Ishikawa (cell line): ENCODE results near the gene TMEM253.

Experiments used
- CREB1 ChIP-seq: IDR thresholded peaks from 2 replicates; pipeline ENCODE4 v1.6.1; 2012; ENCODE audit warnings: low read depth
- EGR1 ChIP-seq: IDR thresholded peaks from 2 replicates; pipeline ENCODE4 v1.6.1; 2012
- EP300 ChIP-seq: IDR thresholded peaks from 2 replicates; pipeline ENCODE4 v1.6.1; 2012; ENCODE audit warnings: borderline replicate concordance
- FOXM1 ChIP-seq: IDR thresholded peaks from 2 replicates; pipeline ENCODE4 v1.6.1; 2012; ENCODE audit warnings: low read depth, borderline replicate concordance
- NFIC ChIP-seq: IDR thresholded peaks from 2 replicates; pipeline ENCODE4 v1.6.1; 2012
- RAD21 ChIP-seq: IDR thresholded peaks from 2 replicates; pipeline ENCODE4 v1.6.1; 2012; ENCODE audit warnings: low read depth
- TAF1 ChIP-seq: IDR thresholded peaks from 2 replicates; pipeline ENCODE4 v1.6.1; 2012; ENCODE audit warnings: low read depth, mild to moderate bottlenecking
- TCF12 ChIP-seq: IDR thresholded peaks from 2 replicates; pipeline ENCODE4 v1.6.1; 2012; ENCODE audit warnings: low read depth
- TEAD4 ChIP-seq: IDR thresholded peaks from 2 replicates; pipeline ENCODE4 v1.6.1; 2012
- YY1 ChIP-seq: IDR thresholded peaks from 2 replicates; pipeline ENCODE4 v1.6.1; 2012; ENCODE audit warnings: low read depth
- TF ChIP-seq, protein P1 (sequence below): IDR thresholded peaks from 2 replicates; pipeline ENCODE4 v1.6.1; 2012; ENCODE audit warnings: low read depth, mild to moderate bottlenecking
- TF ChIP-seq, protein P2 (sequence below): IDR thresholded peaks from 2 replicates; pipeline ENCODE4 v1.6.1; 2012
- TF ChIP-seq, protein P3 (sequence below): IDR thresholded peaks from 2 replicates; pipeline ENCODE4 v1.6.1; 2012

DNA sequence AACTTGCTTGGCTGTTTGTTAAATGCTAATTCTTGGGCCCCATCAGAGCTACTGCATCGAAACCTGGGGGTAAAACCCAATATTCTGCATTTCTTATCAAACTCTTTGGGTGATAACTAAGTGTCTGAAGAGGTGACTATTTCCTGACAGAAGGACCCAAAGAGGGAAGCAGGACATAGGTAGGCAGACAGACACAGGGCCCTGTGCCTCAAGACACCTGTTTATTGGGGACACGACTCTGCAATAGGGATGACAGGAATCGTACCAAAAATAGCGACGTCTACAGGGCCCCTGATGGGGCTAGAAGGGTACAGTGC lies 11.0 kb upstream of the TMEM253 start:
- TF ChIP-seq TAF1: no peak
- TF ChIP-seq EP300: no peak
- no peak for TF ChIP-seq NFIC
- no peak for TF ChIP-seq EGR1
- TF ChIP-seq TEAD4: no peak
- no peak for TF ChIP-seq RAD21
- TF ChIP-seq CREB1: no peak
- no peak for TF ChIP-seq YY1
- TF ChIP-seq, protein P1, sequence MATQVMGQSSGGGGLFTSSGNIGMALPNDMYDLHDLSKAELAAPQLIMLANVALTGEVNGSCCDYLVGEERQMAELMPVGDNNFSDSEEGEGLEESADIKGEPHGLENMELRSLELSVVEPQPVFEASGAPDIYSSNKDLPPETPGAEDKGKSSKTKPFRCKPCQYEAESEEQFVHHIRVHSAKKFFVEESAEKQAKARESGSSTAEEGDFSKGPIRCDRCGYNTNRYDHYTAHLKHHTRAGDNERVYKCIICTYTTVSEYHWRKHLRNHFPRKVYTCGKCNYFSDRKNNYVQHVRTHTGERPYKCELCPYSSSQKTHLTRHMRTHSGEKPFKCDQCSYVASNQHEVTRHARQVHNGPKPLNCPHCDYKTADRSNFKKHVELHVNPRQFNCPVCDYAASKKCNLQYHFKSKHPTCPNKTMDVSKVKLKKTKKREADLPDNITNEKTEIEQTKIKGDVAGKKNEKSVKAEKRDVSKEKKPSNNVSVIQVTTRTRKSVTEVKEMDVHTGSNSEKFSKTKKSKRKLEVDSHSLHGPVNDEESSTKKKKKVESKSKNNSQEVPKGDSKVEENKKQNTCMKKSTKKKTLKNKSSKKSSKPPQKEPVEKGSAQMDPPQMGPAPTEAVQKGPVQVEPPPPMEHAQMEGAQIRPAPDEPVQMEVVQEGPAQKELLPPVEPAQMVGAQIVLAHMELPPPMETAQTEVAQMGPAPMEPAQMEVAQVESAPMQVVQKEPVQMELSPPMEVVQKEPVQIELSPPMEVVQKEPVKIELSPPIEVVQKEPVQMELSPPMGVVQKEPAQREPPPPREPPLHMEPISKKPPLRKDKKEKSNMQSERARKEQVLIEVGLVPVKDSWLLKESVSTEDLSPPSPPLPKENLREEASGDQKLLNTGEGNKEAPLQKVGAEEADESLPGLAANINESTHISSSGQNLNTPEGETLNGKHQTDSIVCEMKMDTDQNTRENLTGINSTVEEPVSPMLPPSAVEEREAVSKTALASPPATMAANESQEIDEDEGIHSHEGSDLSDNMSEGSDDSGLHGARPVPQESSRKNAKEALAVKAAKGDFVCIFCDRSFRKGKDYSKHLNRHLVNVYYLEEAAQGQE: no peak
- no peak for TF ChIP-seq FOXM1
- TF ChIP-seq, protein P2, sequence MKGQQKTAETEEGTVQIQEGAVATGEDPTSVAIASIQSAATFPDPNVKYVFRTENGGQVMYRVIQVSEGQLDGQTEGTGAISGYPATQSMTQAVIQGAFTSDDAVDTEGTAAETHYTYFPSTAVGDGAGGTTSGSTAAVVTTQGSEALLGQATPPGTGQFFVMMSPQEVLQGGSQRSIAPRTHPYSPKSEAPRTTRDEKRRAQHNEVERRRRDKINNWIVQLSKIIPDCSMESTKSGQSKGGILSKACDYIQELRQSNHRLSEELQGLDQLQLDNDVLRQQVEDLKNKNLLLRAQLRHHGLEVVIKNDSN: no peak
- TF ChIP-seq, protein P3, sequence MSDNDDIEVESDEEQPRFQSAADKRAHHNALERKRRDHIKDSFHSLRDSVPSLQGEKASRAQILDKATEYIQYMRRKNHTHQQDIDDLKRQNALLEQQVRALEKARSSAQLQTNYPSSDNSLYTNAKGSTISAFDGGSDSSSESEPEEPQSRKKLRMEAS: no peak
- TF ChIP-seq TCF12: no peak
